HFF-Myc (cell line): Measurements from ENCODE around the gene DYSF.

ENCODE experiments used
- DNase-seq: peaks from one replicate; pipeline ENCODE4 v3.0.0-alpha.2; 2011; ENCODE audit warnings: low read depth; ENCODE audit errors: extremely low read depth
- H3K4me3 ChIP-seq: replicated peaks from 2 replicates; pipeline ENCODE4 v1.5.1; 2011; ENCODE audit warnings: low read depth, mild to moderate bottlenecking, control low read depth, low read length
- CTCF ChIP-seq: IDR thresholded peaks from 2 replicates; pipeline ENCODE4 v1.5.1; 2012; ENCODE audit warnings: mild to moderate bottlenecking, low read depth, low read length, control low read depth; ENCODE audit errors: missing control alignments

Gene DYSF

GRCh38 chr2:71730785-71731383, 277.5 kb downstream of the DYSF start:
- H3K4me3 ChIP-seq, result no peak overlapping the region
- DNase-seq, result no peak
- no peak for TF ChIP-seq CTCF

- TF ChIP-seq CTCF, result no peak
- no peak for DNase-seq
- no peak overlapping the region for H3K4me3 ChIP-seq
Observed at GRCh38 chr2:71734620-71735019, 281.3 kb downstream of the DYSF start.

GRCh38 chr2:71735676-71736075, 282.3 kb downstream of the DYSF start:
- H3K4me3 ChIP-seq, result no peak overlapping the region
- TF ChIP-seq CTCF, result no peak
- no peak for DNase-seq
